ENCODE results near the gene CCDC81.

DNA sequence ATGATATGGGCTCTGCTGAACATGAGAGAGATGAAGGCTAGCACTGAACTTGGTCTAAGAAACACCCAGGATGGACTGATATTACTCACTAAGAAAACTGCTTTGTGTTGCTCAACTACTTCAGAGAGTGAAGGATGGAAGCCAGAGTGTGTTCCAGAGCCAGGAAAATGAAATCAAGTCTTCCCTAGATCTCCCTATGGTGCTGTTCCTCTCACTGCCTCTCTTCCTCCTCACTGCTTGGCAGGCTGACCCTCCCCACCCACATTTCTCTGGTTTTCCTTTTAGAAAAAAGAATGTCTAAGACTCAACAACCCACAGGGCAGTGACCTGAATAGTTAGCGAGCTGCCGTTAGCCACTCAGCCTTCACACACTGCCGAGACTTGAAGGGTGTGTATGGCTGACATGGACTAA lies 65.6 kb downstream of the CCDC81 start:
- TF ChIP-seq, protein P1, sequence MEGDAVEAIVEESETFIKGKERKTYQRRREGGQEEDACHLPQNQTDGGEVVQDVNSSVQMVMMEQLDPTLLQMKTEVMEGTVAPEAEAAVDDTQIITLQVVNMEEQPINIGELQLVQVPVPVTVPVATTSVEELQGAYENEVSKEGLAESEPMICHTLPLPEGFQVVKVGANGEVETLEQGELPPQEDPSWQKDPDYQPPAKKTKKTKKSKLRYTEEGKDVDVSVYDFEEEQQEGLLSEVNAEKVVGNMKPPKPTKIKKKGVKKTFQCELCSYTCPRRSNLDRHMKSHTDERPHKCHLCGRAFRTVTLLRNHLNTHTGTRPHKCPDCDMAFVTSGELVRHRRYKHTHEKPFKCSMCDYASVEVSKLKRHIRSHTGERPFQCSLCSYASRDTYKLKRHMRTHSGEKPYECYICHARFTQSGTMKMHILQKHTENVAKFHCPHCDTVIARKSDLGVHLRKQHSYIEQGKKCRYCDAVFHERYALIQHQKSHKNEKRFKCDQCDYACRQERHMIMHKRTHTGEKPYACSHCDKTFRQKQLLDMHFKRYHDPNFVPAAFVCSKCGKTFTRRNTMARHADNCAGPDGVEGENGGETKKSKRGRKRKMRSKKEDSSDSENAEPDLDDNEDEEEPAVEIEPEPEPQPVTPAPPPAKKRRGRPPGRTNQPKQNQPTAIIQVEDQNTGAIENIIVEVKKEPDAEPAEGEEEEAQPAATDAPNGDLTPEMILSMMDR (optimal IDR thresholded peaks at IDR 0.05 in 1 of 3, IDR thresholded peaks at IDR 0.05 in 1 of 3, conservative IDR thresholded peaks at IDR 0.05 in 1 of 3; ENCODE audit: extremely low read depth in 1 of 3, insufficient read depth in 2 of 3, low read length in 3 of 3): no peak
- no peak for TF ChIP-seq EZH2 (IDR thresholded peaks at IDR 0.05; ENCODE audit: low read length)
